HG02884 (cell line): ENCODE measurements around the gene EXOC1.

Source experiments
- ATAC-seq: cut with Tn5 transposase; IDR thresholded peaks from one replicate; pipeline ENCODE4 v1.9.1; 2021; ENCODE audit warnings: mild to moderate bottlenecking, moderate library complexity; ENCODE audit not compliant: unreplicated experiment

Gene EXOC1

DNA sequence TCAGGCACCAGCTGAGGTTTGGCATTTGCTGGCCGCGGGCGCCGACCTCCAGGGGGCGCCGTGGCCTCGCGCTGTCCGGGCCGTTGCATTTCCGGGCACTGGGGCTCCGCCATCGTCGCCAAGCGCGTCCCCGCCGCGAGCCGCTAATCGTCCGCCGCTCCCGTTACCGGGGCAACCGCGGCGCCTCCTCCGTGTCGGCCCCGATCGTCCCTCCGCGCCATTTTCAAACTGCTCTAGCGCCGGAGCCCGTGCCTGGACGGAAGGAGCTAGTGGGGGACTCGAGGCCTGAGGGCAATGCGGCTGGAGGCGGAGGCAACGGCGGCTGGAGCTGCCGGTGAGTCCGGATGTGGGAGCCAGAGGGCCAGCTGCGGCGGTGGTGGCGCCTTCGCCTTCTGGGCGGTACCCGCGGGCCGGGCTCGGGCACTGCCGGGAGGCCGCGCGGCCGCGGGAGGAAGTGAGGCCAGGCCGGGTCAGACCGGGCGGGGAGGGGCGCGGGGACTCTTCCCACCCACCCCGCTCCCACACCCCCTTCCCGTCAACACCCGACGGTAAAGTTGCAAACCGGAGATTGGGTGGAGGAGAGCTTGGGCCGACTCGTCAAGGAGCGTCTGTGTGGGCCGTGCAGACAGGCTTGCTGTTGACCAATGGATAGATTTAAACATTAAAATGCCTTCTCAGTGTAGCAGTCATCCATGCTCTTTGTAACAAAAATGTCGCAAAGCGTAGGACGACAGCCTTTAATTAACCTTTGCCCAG, 95.5 kb downstream of the EXOC1 start, which contains the start of gene CEP135:
Gene CEP135, plus strand, starts transcription at position 220 of the 756 bp plus-strand sequence. CDS start 3,186 bp downstream, outside the sequence.
- peak; percentile 58 for ATAC-seq

DNA sequence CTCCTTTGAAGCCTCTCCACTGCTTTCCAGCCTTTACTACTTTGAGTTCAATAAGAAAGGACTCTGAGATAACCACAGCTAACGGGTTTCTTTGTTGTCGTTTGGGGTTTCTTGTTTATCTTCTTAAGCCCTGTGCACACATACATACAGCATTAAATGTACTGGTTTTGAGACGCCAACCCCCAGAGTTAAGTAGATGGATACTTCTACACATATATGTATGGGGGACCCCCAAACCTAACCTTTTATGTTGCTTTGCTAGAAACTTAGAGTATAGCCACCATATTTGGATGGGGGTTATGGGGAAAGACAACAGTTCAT, 96.0 kb downstream of the EXOC1 start:
- ATAC-seq: no peak

DNA sequence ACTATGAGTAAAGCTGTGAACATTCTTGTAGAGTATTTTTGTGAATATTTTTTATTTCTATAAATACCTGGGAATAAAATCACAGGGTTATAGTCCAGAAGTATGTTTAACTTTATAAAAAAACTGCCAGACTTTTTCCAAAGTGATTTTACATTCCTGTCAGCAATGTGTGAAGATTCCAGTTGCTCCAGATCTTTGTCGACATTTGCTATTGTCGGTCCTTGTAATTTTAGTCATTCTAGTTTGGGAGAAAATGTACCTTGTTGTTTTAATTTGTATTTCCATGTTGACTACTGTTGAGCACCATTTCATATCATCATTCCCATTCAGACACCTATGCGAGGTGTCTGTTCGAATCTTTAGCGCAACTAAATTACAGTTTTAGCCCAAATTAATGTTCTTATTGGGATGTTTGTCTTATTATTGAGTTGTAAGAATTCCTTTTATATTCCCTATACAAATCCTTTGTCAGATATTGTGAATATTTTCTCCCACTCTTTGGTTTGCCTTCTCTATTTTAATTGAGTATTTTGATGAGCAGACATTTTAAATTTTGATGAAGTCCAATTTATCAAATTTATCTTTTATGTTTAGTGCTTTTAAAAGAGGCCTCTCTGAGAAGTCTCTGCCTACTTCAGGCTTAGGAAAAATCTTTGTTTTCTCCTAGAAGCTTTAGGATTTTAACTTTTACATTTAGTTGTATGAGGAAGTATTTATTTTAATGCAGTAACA, 97.9 kb downstream of the EXOC1 start:
- ATAC-seq: no peak
